WERI-Rb-1 (cell line): ENCODE results near the gene THUMPD3.

Source experiments
- DNase-seq: peaks from one replicate; pipeline ENCODE4 v3.0.0-alpha.2; 2020
- H3K27ac ChIP-seq: fragments of 250-450 bp; sonication (Bioruptor Pico); 2 replicates; pipeline ENCODE4 v1.5.1; 2020; ENCODE audit warnings: mild to moderate bottlenecking, moderate library complexity
- H3K27me3 ChIP-seq: fragments of 250-450 bp; sonication (Bioruptor Pico); 2 replicates; pipeline ENCODE4 v1.5.1; 2021; ENCODE audit warnings: mild to moderate bottlenecking, low read depth, moderate library complexity; ENCODE audit not compliant: insufficient read depth, severe bottlenecking
- H3K36me3 ChIP-seq: fragments of 250-450 bp; sonication (Bioruptor Pico); 2 replicates; pipeline ENCODE4 v1.5.1; 2020; ENCODE audit warnings: mild to moderate bottlenecking, moderate library complexity
- H3K4me3 ChIP-seq: 2 replicates; pipeline ENCODE4 v1.5.1; 2011; ENCODE audit warnings: low read depth, mild to moderate bottlenecking, control low read depth, low read length
- H3K9me3 ChIP-seq: fragments of 250-450 bp; sonication (Bioruptor Pico); 2 replicates; pipeline ENCODE4 v1.5.1; 2021; ENCODE audit warnings: mild to moderate bottlenecking, moderate library complexity; ENCODE audit not compliant: severe bottlenecking
- TF ChIP-seq, protein P1 (sequence below): IDR thresholded peaks from 2 replicates; pipeline ENCODE4 v1.5.1; 2011; ENCODE audit warnings: low read depth, mild to moderate bottlenecking, control low read depth, inconsistent platforms, low read length

THUMPD3 gene

GRCh38 chr3:9384141-9384828 lies 21.4 kb downstream of the THUMPD3 start:
- H3K27ac ChIP-seq: no peak overlapping the region

DNA sequence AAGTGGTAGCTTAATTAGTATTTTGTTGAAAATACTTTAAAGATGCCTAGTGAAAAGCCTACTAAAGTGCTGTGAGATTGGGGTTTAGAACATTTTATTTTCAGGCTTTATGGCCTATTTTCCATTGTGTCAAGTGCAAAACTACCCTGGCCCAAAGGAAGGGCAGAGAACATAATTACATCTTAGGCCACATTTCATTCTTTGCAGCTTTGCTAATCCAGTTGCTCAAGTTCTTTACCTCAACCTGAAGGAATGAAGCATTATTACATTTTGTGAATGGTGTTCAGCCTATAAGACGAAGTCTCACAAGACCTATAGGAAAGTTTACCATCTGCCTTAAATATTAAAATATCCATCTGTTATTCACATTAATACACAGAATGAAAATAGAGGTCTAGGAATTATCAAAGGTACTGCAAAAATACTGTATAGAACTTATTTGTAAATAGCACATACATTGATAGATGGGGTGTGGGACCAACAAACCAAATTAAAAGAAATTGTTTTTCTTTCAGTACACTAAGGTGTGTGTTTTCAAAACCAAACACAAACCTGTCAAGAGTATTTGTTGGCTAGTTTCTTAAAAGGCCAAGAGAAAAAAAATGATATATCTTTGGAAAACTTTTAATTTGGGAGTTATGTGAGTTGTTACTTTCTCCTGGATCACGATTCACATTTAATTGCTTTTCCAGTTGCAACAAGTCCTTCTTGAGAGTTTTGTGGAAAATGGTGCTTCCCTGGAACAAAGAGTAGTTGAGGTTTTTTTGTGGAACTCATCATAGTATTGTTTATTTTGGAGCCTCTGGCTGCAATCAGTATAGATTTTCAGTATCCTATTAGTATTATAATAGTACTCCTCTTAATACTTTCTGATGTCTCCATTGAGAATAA lies 22.6 kb downstream of the THUMPD3 start:
- no peak overlapping the region for H3K4me3 ChIP-seq
- TF ChIP-seq, protein P1, sequence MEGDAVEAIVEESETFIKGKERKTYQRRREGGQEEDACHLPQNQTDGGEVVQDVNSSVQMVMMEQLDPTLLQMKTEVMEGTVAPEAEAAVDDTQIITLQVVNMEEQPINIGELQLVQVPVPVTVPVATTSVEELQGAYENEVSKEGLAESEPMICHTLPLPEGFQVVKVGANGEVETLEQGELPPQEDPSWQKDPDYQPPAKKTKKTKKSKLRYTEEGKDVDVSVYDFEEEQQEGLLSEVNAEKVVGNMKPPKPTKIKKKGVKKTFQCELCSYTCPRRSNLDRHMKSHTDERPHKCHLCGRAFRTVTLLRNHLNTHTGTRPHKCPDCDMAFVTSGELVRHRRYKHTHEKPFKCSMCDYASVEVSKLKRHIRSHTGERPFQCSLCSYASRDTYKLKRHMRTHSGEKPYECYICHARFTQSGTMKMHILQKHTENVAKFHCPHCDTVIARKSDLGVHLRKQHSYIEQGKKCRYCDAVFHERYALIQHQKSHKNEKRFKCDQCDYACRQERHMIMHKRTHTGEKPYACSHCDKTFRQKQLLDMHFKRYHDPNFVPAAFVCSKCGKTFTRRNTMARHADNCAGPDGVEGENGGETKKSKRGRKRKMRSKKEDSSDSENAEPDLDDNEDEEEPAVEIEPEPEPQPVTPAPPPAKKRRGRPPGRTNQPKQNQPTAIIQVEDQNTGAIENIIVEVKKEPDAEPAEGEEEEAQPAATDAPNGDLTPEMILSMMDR: no peak
- peaks cover 85% of the 10 kb centered on the region for H3K36me3 ChIP-seq
- no peak for DNase-seq
- no peaks in the 10 kb centered on the region for H3K27me3 ChIP-seq
- H3K27ac ChIP-seq: no peak overlapping the region
- no peaks in the 10 kb centered on the region for H3K9me3 ChIP-seq

More at GRCh38 chr3:9384141-9384828, 21.4 kb downstream of the THUMPD3 start:
- DNase-seq: no peak
- H3K36me3 ChIP-seq: peaks cover 82% of the 10 kb centered on the region
- no peaks in the 10 kb centered on the region for H3K9me3 ChIP-seq
- no peaks in the 10 kb centered on the region for H3K27me3 ChIP-seq
- H3K4me3 ChIP-seq: no peak overlapping the region
- TF ChIP-seq, protein P1: no peak

DNA sequence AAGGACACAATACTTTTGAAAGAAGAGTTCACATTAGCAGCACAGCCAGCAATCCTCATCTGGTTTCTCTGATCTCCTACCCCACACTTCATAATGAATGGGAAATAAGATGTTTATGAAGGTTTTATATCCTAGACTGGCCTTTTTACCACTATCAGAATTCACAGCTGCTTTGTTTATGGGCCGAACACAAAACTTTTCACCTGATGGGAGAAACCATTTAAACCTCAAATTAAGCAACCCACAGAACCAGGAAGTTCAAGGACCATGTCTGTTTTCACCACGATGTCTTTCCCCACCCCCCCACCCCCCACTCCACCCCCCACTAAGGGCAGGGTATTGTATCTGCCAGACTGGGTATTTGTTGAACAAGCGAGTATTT lies 23.2 kb downstream of the THUMPD3 start:
- DNase-seq: no peak
- Histone ChIP-seq H3K36me3 (peaks cover 88% of the 10 kb centered on the region), H3K9me3 (no peaks in the 10 kb centered on the region), H3K27me3 (no peaks in the 10 kb centered on the region), H3K4me3 (no peak overlapping the region), H3K27ac (no peak overlapping the region)
- TF ChIP-seq, protein P1: no peak

GRCh38 chr3:9386501-9387321 lies 23.9 kb downstream of the THUMPD3 start:
- TF ChIP-seq, protein P1: no peak
- Histone ChIP-seq H3K27me3 (no peaks in the 10 kb centered on the region), H3K27ac (no peak overlapping the region), H3K4me3 (no peak overlapping the region), H3K36me3 (peaks cover 91% of the 10 kb centered on the region), H3K9me3 (no peaks in the 10 kb centered on the region)
- DNase-seq: no peak

DNA sequence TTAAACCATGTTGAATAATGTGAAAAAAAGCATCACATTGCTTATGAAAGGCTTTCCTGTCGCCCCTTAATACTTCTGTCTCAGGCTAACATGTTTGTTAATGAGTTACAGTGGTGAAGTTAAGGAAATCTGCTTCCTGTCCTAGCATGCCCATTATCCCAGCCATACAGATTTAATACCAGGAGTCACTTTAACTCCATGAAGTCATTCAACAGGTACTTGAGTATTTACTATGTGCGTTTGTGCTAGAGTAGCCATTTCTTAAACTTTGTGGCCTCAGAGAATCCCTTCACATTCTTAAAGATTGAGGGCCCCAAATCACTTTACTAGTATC lies 24.4 kb downstream of the THUMPD3 start:
- peaks cover 97% of the 10 kb centered on the region for H3K36me3 ChIP-seq
- H3K4me3 ChIP-seq: no peak overlapping the region
- no peak for DNase-seq
- H3K27me3 ChIP-seq: no peaks in the 10 kb centered on the region
- TF ChIP-seq, protein P1: no peak
- H3K9me3 ChIP-seq: no peaks in the 10 kb centered on the region
- H3K27ac ChIP-seq: no peak overlapping the region
